PFSK-1 (cell line): ENCODE data around the gene MEN1.

Source experiments
- FOXP2 ChIP-seq: optimal IDR thresholded peaks from 2 replicates; pipeline ENCODE3; 2011; ENCODE audit warnings: borderline replicate concordance, control low read depth, inconsistent platforms; ENCODE audit not compliant: insufficient read depth; ENCODE audit errors: extremely low read length, extremely low read depth
- POLR2AphosphoS5 ChIP-seq: IDR thresholded peaks from 2 replicates; pipeline ENCODE4 v1.6.1; 2012; ENCODE audit warnings: low read depth, mild to moderate bottlenecking, control low read depth, low read length, moderate library complexity
- REST ChIP-seq, 2 experiments: IDR thresholded peaks; 2 replicates each; pipeline versions ENCODE4 v1.6.1 to v1.8.0; 2011 to 2012; ENCODE audit warnings: low read depth in 2 of 2, low read length in 2 of 2, control low read depth in 1 of 2, inconsistent platforms in 1 of 2, mild to moderate bottlenecking in 1 of 2, moderate library complexity in 1 of 2; ENCODE audit not compliant: insufficient read depth in 1 of 2
- SIN3A ChIP-seq: IDR thresholded peaks from 2 replicates; pipeline ENCODE4 v1.6.1; 2012; ENCODE audit warnings: mild to moderate bottlenecking, low read length, moderate library complexity, borderline replicate concordance; ENCODE audit not compliant: insufficient read depth
- TAF1 ChIP-seq: IDR thresholded peaks from 2 replicates; pipeline ENCODE4 v1.6.1; 2012; ENCODE audit warnings: low read length, control low read depth, borderline replicate concordance; ENCODE audit not compliant: insufficient read depth

Gene MEN1

GRCh38 chr11:64790205-64791095 lies 19.9 kb downstream of the MEN1 start:
- TF ChIP-seq REST (IDR thresholded peaks at IDR 0.05; ENCODE audit: insufficient read depth in 1 of 2, low read depth in 2 of 2, low read length in 2 of 2) = no peak
- no peak for TF ChIP-seq POLR2AphosphoS5
- no peak for TF ChIP-seq TAF1
- no peak for TF ChIP-seq SIN3A
- no peak for TF ChIP-seq FOXP2

GRCh38 chr11:64789331-64790204 lies 20.8 kb downstream of the MEN1 start:
- TF ChIP-seq SIN3A (no peak), POLR2AphosphoS5 (no peak), FOXP2 (no peak), TAF1 (no peak), REST (IDR thresholded peaks at IDR 0.05; ENCODE audit: insufficient read depth in 1 of 2, low read depth in 2 of 2, low read length in 2 of 2) (no peak)

- TF ChIP-seq POLR2AphosphoS5 = no peak
- TF ChIP-seq TAF1 = no peak
- no peak for TF ChIP-seq FOXP2
- TF ChIP-seq REST (IDR thresholded peaks at IDR 0.05; ENCODE audit: insufficient read depth in 1 of 2, low read depth in 2 of 2, low read length in 2 of 2) = no peak
- no peak for TF ChIP-seq SIN3A
These were observed 21.8 kb downstream of the MEN1 start for GRCh38 chr11:64788321-64789215.

GRCh38 chr11:64787526-64788320 lies 22.6 kb downstream of the MEN1 start:
- no peak for TF ChIP-seq POLR2AphosphoS5
- no peak for TF ChIP-seq FOXP2
- TF ChIP-seq TAF1 = no peak
- no peak for TF ChIP-seq REST (IDR thresholded peaks at IDR 0.05; ENCODE audit: insufficient read depth in 1 of 2, low read depth in 2 of 2, low read length in 2 of 2)
- no peak for TF ChIP-seq SIN3A
